ENCODE results near the gene LAMTOR1.
A peak's percentile ranks its signal among the peaks of the same experiment; 100 is the strongest.

Gene LAMTOR1

DNA sequence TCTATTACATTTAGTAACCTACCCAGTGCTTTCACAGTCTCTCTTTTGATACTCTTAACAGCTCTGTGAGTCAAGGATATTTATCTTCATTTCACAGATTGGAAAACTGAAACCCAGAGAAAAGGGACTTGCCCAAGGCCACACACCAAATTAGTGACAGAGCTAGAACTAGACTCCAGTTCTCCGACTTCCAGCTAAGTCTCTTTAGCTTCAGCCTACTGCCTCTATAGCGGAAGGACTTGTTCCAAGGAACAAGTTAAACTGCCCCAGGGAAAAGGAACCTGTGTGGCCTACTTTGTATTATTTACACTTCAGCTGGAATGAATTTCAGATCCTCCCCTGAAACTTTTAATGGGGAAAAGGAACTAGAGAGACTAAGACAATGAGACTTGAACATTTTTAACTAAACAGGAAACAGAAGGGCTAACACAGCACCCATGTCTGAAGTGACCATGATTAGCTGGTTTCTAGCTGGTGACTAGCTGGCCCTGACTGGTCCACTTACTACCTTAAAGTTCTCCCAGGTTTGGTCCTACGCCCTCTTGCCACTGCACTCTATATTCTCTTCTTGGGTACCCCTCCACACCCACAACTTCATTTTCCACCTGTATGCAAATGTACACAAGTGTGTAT, 21.2 kb downstream of the LAMTOR1 start:
- DNase-seq (ENCODE audit: low read depth in 1 of 2, low spot score in 1 of 2), result no peak

DNA sequence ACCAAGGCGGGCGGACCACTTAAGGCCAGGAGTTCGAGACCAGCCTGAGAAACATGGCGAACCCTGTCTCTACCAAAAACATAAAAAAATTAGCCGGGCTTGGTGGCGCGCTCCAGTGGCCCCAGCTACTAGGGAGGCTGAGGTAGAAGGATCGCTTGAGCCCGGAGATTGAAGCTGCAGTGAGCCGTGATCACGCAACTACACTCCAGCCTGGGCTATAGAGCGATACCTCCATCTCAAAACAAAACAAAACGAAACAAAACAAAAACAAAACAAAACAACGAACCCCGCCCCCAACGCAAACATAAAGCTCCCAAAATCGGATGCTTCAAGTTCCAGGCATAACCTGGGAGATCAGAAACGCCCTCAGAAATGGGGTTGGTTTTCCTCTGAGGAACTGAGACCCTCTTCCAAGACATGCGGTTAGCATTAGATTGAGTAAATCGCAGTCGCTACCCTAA, 21.9 kb downstream of the LAMTOR1 start:
- no peak for DNase-seq (ENCODE audit: low read depth in 1 of 2, low spot score in 1 of 2)

DNA sequence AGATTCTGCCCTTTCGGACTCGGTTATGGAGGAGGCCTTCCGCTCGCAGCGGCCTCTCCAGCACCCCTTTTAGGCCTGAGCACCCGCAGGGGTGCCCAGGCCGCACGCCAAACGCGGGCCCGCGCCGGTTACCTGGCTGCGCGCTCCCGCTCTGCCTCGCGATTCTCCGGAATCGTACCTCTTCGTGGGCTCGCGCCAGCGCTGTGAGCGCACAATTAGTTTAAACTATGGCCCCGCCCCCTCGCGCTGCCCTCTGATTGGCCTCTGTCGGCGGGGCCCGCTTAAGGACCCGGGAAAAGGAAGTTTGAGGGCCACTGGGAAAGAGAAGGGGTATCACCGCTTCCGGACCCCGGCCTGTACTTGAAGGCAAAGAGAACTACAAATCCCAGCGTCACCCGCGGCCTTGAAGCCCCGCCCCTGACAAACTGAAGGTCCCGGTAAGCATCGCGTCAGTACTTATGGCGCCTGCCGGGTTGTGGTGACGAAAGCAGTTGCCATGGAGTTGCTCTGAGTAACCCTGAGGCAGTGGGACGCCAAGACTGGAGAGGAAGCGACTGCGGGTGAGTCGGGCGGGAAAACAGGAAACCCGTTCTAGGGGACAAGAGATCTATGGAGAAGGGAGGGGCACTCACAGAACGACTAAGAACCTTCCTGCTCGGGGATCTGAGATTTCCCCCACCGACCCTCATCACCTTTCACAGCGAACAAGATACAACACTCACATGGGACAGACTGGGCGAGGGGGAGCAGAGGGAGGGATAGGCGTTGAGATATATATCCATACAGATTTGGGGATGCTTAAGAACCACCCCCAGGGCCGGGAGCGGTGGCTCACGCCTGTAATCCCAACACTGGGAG, 22.5 kb downstream of the LAMTOR1 start, which contains the start of the genes LRRC51 and NUMA1:
TSS of gene LRRC51 (plus strand) at position 525 of the 858 bp plus-strand sequence. CDS start 8,234 bp downstream, outside the sequence.
TSS of gene NUMA1 (minus strand) at position 217 of the 858 bp plus-strand sequence. CDS start 44,599 bp downstream, outside the sequence.
- peak; percentile 97 to 98 for DNase-seq (ENCODE audit: low read depth in 1 of 2, low spot score in 1 of 2)

DNA sequence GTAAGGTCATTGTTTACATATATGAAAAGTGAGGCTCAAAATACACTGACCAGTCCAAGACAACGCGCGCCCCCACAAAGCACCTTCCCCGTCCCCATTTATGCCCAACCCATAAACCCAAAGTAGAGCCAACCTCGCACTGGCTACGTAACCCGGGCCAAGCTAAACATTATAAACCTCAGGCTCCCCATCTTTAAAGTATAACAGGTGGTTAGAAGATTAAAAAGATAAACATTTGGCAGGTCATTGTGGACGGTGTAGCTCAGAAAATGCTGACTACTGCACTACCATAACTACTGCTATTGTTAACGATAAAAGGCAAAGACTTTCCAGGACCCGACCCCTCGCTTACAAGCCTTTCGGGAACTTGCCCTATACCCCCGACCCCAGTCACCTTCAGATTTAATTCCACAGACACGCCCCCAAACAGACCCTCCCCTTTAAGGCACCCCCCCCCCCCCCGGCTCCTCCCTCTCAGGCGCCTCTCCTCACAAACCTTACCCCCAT, 23.2 kb downstream of the LAMTOR1 start:
- DNase-seq (ENCODE audit: low read depth in 1 of 2, low spot score in 1 of 2), result no peak

DNA sequence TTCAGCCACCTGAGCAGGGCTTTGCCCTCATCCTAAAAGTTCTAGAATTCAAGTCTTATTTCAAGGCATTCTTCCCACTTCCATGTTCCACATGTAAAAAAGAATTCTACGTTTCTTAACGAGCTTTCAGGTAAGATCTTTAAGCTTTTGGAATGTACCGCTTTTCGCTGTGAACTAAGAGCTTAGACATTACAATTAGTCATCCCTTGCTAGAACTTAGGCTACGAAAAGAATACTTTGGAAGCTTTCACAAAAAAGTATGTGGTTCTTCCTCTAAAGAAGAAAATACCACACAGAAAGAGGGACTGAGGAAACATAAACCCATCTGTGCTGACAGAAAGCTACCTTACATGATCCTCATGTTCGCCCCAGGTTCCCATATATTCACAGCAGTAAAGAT, 24.6 kb downstream of the LAMTOR1 start:
- no peak for DNase-seq (ENCODE audit: low read depth in 1 of 2, low spot score in 1 of 2)

DNA sequence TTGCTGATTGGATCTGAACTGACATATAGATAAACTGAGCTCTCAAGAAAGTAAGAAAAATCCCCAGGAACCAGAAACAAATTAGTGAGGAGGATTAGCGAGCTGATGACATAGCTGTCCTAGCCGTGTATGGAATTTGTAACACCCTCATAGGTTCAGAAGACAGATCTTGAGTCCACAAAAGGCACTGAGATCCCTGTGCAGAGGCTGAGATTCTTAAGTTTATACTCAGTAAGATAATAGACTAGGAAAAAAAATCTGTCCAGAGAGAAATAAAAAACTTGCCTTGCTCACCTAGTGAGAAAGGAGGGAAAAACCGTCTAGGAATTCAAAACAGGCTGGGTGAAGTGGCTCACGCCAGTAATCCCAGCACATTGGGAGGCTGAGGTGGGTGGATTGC, 27.3 kb downstream of the LAMTOR1 start:
- DNase-seq (ENCODE audit: low read depth in 1 of 2, low spot score in 1 of 2), result no peak

DNA sequence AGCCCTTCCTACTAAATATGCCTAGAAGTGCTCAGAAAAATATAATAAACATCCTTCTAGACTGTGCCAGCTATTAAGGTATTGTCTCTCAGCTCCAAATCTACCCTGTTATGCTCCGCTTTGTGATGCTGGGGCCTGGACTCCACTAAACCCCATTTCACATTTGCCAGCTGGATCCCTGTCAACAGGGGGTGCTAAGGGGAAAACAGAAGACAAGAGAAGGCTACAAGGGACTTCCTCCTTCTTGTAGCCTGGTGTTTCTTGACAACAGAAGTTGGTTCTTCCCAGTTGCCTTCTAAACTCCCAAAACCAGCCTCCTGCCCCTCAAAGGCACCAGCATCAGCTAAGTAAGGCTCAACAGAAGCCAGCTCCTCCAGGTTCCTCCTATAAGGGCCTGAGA, 28.0 kb downstream of the LAMTOR1 start:
- no peak for DNase-seq (ENCODE audit: low read depth in 1 of 2, low spot score in 1 of 2)

DNA sequence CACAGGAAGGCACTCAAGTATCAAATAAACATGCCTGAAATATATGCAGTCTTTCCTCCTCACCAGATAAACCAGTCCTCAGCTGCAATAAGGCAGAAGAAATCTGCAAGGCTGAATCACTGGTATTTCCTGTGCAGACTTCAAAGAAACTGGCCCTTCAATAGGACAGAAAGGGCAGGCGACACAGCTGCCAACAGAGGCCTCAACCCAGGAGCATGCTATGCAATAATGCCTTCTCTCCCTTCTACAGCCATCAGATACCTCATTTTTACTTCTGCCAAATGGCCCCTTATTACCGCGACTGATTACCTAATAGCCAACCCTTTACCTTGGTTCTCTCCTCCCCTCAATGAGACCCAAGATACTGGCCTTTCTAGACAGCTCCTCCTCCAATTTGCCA, 30.7 kb downstream of the LAMTOR1 start:
- no peak for DNase-seq (ENCODE audit: low read depth in 1 of 2, low spot score in 1 of 2)

DNA sequence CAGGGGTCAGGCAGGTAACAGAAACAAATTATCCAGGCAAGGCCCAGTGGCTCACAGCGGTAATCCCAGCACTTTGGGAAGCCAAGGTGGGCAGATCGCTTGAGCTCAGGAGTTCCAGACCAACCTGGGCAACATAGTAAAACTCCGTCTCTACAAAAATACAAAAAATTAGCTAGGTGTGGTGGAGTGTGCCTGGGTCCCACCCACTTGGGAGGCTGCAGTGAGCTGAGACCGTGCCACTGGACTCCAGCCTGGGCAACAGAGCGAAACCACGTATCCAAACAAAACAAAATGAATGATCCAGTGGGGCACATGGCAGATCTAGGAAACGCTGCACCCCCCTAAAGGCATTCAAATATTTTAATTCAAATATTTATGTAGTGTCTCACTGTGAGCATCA, 32.6 kb downstream of the LAMTOR1 start:
- no peak for DNase-seq (ENCODE audit: low read depth in 1 of 2, low spot score in 1 of 2)

DNA sequence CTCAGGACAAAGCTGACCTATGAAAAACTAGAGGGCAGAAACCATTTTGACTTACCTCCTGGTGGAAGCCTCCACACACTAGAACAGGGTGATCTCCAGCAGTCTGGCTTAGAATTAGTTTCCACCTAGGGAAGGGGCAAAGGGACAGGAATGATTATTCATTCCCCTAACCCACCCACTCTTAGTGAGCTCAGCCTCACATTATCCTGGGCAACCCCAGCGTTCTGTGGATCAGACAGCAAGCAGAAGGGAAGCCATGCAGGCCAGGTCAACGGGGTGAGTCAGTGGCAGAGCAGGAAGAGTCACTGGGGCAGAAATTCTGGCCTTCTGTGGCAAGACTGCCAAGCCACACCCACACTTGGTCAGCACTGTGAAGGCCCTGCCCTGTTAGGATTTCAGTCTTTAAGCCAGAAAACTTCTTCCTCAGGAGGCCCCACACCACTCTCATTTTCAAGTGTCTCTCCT, 33.3 kb downstream of the LAMTOR1 start:
- DNase-seq (ENCODE audit: low read depth in 1 of 2, low spot score in 1 of 2), result no peak

DNA sequence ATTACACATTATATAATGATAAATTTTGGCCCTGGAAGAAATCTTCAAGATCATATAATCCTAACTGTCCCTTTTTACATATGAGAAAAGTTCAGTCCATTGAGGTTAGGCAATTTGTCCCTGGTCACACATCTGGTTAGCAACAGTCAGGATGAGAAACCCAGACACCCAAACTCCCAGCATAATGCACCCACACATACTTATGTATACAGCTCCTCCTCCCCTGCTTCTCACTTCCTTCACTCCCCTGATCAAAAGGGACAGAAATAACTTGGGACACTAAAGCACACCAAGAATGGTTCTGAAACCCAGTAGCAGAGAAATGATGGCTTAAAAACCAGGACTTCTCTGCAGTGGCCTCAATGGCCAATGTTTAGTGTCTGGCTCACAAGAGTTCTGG, 33.9 kb downstream of the LAMTOR1 start:
- no peak for DNase-seq (ENCODE audit: low read depth in 1 of 2, low spot score in 1 of 2)

DNA sequence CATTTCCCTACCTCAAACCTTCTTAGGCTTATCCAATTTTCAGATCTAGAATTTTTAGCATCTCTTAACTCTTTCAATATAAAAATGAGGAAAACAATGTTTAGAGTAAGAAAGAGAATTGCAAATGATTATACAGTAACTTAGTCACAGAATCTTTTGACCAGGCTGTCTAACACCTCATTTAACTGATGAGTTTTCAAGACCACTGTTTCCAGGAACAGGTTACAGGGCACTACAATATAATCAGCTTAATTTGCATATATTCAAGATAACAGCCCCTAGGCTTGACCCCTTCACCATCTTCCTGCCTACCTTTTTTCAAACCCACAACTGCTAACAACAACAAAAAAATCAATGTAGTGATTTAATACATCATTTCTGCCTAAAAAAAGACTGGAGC, 35.4 kb downstream of the LAMTOR1 start:
- no peak for DNase-seq (ENCODE audit: low read depth in 1 of 2, low spot score in 1 of 2)

DNA sequence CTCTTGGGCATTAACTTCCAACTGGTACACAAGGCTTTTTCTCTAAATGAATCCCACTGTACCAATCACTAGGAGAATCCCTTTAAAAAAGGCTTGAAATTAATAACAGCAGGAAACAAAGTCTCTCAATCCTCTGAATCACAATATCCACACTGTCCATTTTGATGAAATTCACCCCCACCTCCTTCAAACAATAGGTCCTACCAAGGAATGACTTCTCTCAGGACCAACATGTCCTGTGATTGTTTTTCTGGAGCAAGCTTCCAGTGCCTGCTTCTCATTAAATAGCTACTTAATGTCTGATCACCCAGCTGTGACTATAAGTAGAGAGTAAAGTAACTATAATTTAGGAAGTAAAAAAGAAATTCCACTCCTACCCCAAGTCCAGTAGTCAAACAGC, 35.8 kb downstream of the LAMTOR1 start:
- no peak for DNase-seq (ENCODE audit: low read depth in 1 of 2, low spot score in 1 of 2)

DNA sequence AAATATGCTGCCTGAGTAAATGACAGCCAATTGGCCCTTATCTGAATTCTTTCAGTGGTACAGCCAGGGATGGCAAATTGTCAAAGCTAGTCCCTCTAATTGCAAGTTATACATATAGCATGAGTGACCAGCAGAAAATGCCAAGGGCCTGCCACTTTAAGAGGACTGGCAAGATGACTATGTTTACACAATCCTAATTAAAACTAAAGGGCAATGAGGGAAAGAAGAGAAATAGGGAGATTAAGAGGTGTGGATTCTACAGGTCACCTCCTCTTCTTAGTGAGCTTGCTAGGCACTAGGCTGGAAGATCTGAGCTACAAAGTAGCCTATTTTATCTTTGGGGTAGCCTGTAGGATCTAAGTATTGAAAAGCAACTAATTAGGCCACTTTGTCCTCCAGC, 36.2 kb downstream of the LAMTOR1 start:
- no peak for DNase-seq (ENCODE audit: low read depth in 1 of 2, low spot score in 1 of 2)

DNA sequence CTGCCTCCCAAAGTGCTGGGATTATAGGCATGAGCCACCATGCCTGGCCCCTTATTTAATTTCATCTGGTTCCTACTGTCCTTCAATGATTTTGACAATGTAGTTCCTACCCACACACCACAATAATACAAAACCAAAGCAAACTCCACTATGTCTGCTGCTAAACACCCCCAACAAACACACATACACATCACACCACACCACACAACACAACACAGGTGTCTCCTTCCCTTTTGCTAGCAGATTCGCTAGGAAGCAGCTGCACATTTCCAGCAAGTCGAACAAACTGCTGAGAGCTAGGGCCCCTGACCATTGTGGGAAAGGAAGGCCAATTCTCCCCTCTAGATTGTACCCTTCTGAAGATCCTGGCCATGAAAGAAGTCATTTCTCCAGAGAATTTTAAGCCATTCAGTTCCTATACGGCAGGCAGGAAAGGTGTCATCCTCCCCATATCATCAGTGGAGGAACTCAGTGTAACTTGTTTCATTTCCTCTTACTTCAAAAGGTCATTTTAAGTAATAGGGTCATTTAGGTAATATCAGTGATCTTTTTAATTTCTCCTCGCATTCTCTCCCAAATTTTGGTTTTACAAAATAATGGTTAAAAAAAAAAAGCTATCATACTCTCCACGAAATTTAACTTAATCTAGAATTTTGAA, 41.2 kb downstream of the LAMTOR1 start:
- no peak for DNase-seq (ENCODE audit: low read depth in 1 of 2, low spot score in 1 of 2)

DNA sequence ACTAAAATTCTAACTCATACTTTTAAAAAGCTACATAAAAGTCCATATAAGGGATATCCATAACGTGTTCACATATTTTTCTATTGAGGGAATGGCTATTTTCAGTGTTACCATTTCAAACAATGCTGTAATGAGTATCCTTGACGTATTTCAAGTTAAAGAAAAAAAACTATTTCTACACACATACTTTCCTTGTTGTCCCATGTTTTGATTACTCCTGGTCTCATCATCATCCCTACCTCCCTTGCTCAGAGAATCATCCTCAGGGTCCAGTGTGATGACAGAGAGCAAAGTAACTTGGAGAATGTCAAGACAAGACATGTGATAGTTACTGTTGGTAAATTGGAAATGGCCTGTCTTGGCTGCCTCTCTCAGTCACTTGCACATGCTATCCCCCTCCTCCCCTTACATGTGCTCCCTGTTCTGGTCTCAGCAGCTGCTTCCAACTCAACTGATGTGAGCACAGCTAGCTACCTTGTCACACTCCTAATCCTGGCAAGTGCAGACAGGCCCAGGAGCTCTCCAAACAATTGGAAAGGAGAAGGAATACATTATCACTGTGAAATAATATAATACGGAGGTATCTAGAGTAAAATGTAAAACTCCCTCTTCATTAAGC, 44.6 kb downstream of the LAMTOR1 start:
- no peak for DNase-seq (ENCODE audit: low read depth in 1 of 2, low spot score in 1 of 2)

DNA sequence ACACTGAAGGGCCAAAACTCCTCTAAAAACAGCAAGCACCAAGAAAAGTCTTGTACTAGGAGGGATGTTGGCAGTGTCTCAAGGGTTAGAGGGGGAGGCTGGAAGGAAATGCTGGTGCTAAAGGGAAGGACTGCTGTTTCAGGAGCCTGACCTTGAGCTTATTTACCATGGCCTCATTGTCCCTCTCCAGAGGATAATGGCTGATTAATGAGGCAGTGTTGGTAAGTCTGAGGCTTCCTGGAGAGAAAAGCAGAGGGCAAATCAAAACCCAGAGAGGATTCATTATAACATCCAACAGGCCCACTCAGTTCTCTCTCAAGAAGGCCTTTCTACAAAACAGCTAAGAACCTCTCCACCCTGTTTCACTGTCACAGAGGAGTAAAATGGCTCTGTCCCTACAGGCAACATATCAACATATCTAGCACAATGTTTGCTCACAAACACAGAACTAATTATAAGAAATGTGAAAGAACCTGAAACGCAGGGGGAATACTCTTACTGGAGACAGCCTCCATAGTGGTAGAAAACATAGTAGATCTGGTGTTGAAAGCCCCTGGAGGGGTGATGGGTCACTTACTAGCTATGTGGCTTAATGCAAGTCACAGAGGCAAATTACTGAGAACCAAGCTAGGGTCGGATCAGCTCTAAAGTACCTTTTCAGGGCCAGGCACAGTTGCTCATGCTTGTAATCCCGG, 54.2 kb downstream of the LAMTOR1 start:
- DNase-seq (ENCODE audit: low read depth in 1 of 2, low spot score in 1 of 2), result no peak

Data from activated T-helper 1 cell treated with anti-CD3 and anti-CD28 coated beads, Interleukin-2, amount 50 U/mL, for 16 hours (primary cell).